Measurements from ENCODE around the gene ACTA1. TPM values are rescaled to one million over a fixed set of nuclear protein-coding genes. Genes with fewer than 3 reads are reported as not detected.

Gene ACTA1
- total and polyA plus RNA-seq, 2 of the 13 experiments (the other 11 are each of a cell fraction or from before 2014, with no cell fraction given), result 1.4 to 5.2 TPM

DNA sequence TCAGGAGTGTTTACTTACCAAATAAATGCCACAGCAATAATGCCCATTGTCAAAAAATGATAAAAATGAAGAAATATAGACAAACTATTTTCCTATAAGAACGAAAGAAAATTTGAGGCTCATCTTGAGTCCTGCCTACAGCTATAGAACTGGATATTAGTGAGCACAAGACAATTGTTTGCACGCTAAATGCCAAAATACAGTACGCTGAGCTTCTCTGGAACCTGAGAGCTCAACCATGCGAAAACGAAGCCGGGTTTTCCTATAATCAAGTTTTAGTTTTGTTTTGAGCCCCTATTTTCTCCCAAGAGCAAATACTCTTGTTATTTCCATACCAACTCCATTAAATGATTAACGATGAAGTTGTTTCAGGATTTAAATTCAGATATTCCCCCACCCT lies 49.1 kb downstream of the ACTA1 start:
- BruUV-seq (replicated peaks), result no TSS peak
- Histone ChIP-seq H3K9ac (ENCODE audit: insufficient read depth, low read depth, low read length) (no peak overlapping the region), H3K79me2 (ENCODE audit: insufficient read depth, low read length) (no peaks in the 10 kb centered on the region), H3K4me1 (ENCODE audit: insufficient read depth, low read length) (no peaks in the 10 kb centered on the region), H4K20me1 (ENCODE audit: insufficient read depth, low read length) (no peaks in the 10 kb centered on the region), H3K4me3 (replicated peaks in 1 of 3; ENCODE audit: insufficient read depth in 1 of 3, low read depth in 2 of 3, low read length in 3 of 3) (no peak overlapping the region), H3K9me3 (ENCODE audit: low read length) (no peaks in the 10 kb centered on the region), H3K27ac (ENCODE audit: extremely low read length, insufficient read depth, low read length) (no peak overlapping the region), H3K4me2 (ENCODE audit: low read depth, low read length) (no peak overlapping the region), H2AFZ (ENCODE audit: low read length) (no peak overlapping the region), H3K36me3 (replicated peaks in 1 of 2; ENCODE audit: control insufficient read depth in 1 of 2, insufficient read depth in 2 of 2, low read length in 2 of 2) (no peaks in the 10 kb centered on the region), H3K27me3 (ENCODE audit: control insufficient read depth in 1 of 2, insufficient read depth in 2 of 2, low read length in 2 of 2) (peaks cover 0 to 20% of the 10 kb centered on the region in 2 experiments; a peak in 3 of 5 replicates)
- TF ChIP-seq ZNF468 (CRISPR knock-in tag; IDR thresholded peaks at IDR 0.05) (no peak), ZZZ3 (CRISPR knock-in tag; IDR thresholded peaks at IDR 0.05; ENCODE audit: borderline replicate concordance) (no peak), RELA (CRISPR knock-in tag; IDR thresholded peaks at IDR 0.05) (no peak), RFX1 (IDR thresholded peaks at IDR 0.05) (no peak), MIXL1 (CRISPR knock-in tag; IDR thresholded peaks at IDR 0.05) (no peak), TMF1 (CRISPR knock-in tag; IDR thresholded peaks at IDR 0.05; ENCODE audit: low read depth) (no peak), FOXJ3 (CRISPR knock-in tag; IDR thresholded peaks at IDR 0.05; ENCODE audit: borderline replicate concordance) (no peak), ZNF567 (CRISPR knock-in tag; IDR thresholded peaks at IDR 0.05; ENCODE audit: borderline replicate concordance) (no peak), RARA (CRISPR knock-in tag; IDR thresholded peaks at IDR 0.05) (no peak), SRF (IDR thresholded peaks at IDR 0.05; ENCODE audit: low read depth, low read length) (no peak), HMG20A (CRISPR knock-in tag; IDR thresholded peaks at IDR 0.05; ENCODE audit: borderline replicate concordance) (no peak), ZMAT5 (CRISPR knock-in tag; IDR thresholded peaks at IDR 0.05; ENCODE audit: borderline replicate concordance, low read depth) (no peak)
- TF ChIP-seq, protein P1, sequence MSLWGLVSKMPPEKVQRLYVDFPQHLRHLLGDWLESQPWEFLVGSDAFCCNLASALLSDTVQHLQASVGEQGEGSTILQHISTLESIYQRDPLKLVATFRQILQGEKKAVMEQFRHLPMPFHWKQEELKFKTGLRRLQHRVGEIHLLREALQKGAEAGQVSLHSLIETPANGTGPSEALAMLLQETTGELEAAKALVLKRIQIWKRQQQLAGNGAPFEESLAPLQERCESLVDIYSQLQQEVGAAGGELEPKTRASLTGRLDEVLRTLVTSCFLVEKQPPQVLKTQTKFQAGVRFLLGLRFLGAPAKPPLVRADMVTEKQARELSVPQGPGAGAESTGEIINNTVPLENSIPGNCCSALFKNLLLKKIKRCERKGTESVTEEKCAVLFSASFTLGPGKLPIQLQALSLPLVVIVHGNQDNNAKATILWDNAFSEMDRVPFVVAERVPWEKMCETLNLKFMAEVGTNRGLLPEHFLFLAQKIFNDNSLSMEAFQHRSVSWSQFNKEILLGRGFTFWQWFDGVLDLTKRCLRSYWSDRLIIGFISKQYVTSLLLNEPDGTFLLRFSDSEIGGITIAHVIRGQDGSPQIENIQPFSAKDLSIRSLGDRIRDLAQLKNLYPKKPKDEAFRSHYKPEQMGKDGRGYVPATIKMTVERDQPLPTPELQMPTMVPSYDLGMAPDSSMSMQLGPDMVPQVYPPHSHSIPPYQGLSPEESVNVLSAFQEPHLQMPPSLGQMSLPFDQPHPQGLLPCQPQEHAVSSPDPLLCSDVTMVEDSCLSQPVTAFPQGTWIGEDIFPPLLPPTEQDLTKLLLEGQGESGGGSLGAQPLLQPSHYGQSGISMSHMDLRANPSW (CRISPR knock-in tag; IDR thresholded peaks at IDR 0.05; ENCODE audit: borderline replicate concordance), result no peak
- TF ChIP-seq, protein P2, sequence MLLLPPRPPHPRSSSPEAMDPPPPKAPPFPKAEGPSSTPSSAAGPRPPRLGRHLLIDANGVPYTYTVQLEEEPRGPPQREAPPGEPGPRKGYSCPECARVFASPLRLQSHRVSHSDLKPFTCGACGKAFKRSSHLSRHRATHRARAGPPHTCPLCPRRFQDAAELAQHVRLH (CRISPR knock-in tag; IDR thresholded peaks at IDR 0.05; ENCODE audit: borderline replicate concordance, low read depth), result no peak
- TF ChIP-seq, protein P3, sequence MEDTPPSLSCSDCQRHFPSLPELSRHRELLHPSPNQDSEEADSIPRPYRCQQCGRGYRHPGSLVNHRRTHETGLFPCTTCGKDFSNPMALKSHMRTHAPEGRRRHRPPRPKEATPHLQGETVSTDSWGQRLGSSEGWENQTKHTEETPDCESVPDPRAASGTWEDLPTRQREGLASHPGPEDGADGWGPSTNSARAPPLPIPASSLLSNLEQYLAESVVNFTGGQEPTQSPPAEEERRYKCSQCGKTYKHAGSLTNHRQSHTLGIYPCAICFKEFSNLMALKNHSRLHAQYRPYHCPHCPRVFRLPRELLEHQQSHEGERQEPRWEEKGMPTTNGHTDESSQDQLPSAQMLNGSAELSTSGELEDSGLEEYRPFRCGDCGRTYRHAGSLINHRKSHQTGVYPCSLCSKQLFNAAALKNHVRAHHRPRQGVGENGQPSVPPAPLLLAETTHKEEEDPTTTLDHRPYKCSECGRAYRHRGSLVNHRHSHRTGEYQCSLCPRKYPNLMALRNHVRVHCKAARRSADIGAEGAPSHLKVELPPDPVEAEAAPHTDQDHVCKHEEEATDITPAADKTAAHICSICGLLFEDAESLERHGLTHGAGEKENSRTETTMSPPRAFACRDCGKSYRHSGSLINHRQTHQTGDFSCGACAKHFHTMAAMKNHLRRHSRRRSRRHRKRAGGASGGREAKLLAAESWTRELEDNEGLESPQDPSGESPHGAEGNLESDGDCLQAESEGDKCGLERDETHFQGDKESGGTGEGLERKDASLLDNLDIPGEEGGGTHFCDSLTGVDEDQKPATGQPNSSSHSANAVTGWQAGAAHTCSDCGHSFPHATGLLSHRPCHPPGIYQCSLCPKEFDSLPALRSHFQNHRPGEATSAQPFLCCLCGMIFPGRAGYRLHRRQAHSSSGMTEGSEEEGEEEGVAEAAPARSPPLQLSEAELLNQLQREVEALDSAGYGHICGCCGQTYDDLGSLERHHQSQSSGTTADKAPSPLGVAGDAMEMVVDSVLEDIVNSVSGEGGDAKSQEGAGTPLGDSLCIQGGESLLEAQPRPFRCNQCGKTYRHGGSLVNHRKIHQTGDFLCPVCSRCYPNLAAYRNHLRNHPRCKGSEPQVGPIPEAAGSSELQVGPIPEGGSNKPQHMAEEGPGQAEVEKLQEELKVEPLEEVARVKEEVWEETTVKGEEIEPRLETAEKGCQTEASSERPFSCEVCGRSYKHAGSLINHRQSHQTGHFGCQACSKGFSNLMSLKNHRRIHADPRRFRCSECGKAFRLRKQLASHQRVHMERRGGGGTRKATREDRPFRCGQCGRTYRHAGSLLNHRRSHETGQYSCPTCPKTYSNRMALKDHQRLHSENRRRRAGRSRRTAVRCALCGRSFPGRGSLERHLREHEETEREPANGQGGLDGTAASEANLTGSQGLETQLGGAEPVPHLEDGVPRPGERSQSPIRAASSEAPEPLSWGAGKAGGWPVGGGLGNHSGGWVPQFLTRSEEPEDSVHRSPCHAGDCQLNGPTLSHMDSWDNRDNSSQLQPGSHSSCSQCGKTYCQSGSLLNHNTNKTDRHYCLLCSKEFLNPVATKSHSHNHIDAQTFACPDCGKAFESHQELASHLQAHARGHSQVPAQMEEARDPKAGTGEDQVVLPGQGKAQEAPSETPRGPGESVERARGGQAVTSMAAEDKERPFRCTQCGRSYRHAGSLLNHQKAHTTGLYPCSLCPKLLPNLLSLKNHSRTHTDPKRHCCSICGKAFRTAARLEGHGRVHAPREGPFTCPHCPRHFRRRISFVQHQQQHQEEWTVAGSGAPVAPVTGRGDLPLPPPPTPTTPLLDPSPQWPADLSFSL (CRISPR knock-in tag; IDR thresholded peaks at IDR 0.05), result no peak
- POLR2A ChIA-PET, result no interaction called here
- no peak for FAIRE-seq
- intact Hi-C loops (cut with micrococcal nuclease; ENCODE audit: unreplicated experiment) (no loop called here), in situ Hi-C loops (cut with HindIII; ENCODE audit: extremely low pct_ligation_motif_present, low pct_unique_long_range_greater_than_20kb) (no loop called here)
- DNase-seq (ENCODE audit: low spot score), result no peak
- WGBS (ENCODE audit: low lambda C conversion rate), result 57% methylated on average over 7 of the region's 7 CpGs
- CTCF ChIA-PET (ENCODE audit: low intra/inter-chr PET ratio, low total read pairs), result no interaction called here
- ATAC-seq, result no peak
